Measurements from ENCODE around the gene PER3.

Gene PER3

GRCh38 chr1:7833035-7833434 is 48.9 kb downstream of the PER3 start:
- no peak for DNase-seq (ENCODE audit: low read depth, low spot score)

- no peak for DNase-seq (ENCODE audit: low read depth, low spot score)
These were observed 54.6 kb downstream of the PER3 start for GRCh38 chr1:7838714-7839113.

- no peak for DNase-seq (ENCODE audit: low read depth, low spot score)
These were observed 55.4 kb downstream of the PER3 start for GRCh38 chr1:7839526-7839925.

- DNase-seq (ENCODE audit: low read depth, low spot score) = no peak
These were observed 58.4 kb downstream of the PER3 start for GRCh38 chr1:7842517-7842916.

- no peak for DNase-seq (ENCODE audit: low read depth, low spot score)
These were observed 61.7 kb downstream of the PER3 start for GRCh38 chr1:7845761-7846160.

- no peak for DNase-seq (ENCODE audit: low read depth, low spot score)
These were observed 62.6 kb downstream of the PER3 start for GRCh38 chr1:7846656-7847055.

- no peak for DNase-seq (ENCODE audit: low read depth, low spot score)
These were observed 63.5 kb downstream of the PER3 start for GRCh38 chr1:7847599-7847998.

GRCh38 chr1:7850786-7851185 is 66.7 kb downstream of the PER3 start:
- DNase-seq (ENCODE audit: low read depth, low spot score) = no peak

- no peak for DNase-seq (ENCODE audit: low read depth, low spot score)
These were observed 69.0 kb downstream of the PER3 start, which contains the start of gene UTS2 for GRCh38 chr1:7852804-7853683. UTS2 (minus strand) TSS chr1:7853065; CDS start chr1:7853003, 62 bp downstream.

- DNase-seq (ENCODE audit: low read depth, low spot score) = no peak
These were observed 69.6 kb downstream of the PER3 start for GRCh38 chr1:7853684-7854026.

- no peak for DNase-seq (ENCODE audit: low read depth, low spot score)
These were observed 72.3 kb downstream of the PER3 start for GRCh38 chr1:7856345-7856744.

- DNase-seq (ENCODE audit: low read depth, low spot score) = no peak
These were observed 72.9 kb downstream of the PER3 start for GRCh38 chr1:7857000-7857399.

GRCh38 chr1:7857985-7858384 is 73.9 kb downstream of the PER3 start:
- no peak for DNase-seq (ENCODE audit: low read depth, low spot score)

- no peak for DNase-seq (ENCODE audit: low read depth, low spot score)
These were observed 75.3 kb downstream of the PER3 start for GRCh38 chr1:7859406-7859805.

- DNase-seq (ENCODE audit: low read depth, low spot score) = no peak
These were observed 76.0 kb downstream of the PER3 start for GRCh38 chr1:7860130-7860529.

- no peak for DNase-seq (ENCODE audit: low read depth, low spot score)
These were observed 77.4 kb downstream of the PER3 start for GRCh38 chr1:7861452-7861851.

- DNase-seq (ENCODE audit: low read depth, low spot score) = no peak
These were observed 78.3 kb downstream of the PER3 start for GRCh38 chr1:7862211-7863060.

- DNase-seq (ENCODE audit: low read depth, low spot score) = no peak
These were observed 79.8 kb downstream of the PER3 start for GRCh38 chr1:7863756-7864328.

GRCh38 chr1:7865978-7866377 is 81.9 kb downstream of the PER3 start:
- no peak for DNase-seq (ENCODE audit: low read depth, low spot score)

- no peak for DNase-seq (ENCODE audit: low read depth, low spot score)
These were observed 84.1 kb downstream of the PER3 start for GRCh38 chr1:7868070-7868780.

GRCh38 chr1:7869136-7869920 is 85.2 kb downstream of the PER3 start:
- no peak for DNase-seq (ENCODE audit: low read depth, low spot score)
